GM12892 (cell line): Measurements from ENCODE around the gene PARP4.

ENCODE experiments used
- POLR2A ChIP-seq: IDR thresholded peaks from 2 replicates; pipeline ENCODE4 v1.6.1; 2011; ENCODE audit warnings: low read depth, low read length, control low read depth
- POLR2AphosphoS5 ChIP-seq: IDR thresholded peaks from 2 replicates; pipeline ENCODE4 v1.6.1; 2011; ENCODE audit warnings: low read depth, low read length, control low read depth

DNA sequence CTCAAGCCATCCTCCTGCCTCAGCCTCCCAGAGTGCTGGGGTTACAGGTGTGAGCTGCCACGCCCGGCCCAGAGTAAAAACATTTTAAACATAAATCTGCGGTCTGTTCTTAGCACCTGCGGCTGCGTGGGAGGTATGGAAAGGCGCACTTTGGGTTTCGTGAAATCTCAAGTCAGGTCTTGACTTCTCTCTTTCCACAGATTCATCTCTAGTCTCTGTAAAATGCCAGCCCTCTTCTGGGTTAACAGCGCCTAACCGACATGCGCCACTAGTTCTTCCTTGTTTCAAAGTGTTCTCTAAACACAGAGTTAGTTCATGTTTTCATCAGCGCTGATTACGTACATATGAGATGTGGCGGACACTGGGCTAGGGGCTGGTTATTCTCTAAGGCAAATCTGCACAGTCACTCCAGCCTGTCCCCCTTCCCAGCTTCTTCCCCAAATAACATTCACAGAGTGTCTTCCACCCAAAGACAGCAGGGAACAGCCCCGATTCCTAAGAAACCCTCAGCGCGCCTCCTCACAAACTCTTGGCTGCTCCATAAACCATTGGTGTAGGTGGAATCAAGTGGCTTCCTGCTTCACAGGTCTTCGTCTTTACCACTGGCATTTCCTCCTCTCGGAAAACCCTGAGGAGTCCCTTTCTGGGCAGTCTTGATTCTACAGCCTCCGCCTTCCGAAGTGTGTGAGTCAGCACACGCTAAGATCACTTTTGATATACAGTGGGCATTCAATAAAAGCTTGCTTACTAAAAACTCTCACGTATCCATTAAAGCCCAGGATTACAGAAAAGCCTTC, 1.4 kb downstream of the PARP4 start:
- TF ChIP-seq POLR2AphosphoS5 (no peak; the same call in 1 of the 2 replicates), POLR2A (0 out of 2 replicates have a peak, but pooled peaks have one; percentile 41)
